Left colon (tissue), 2 donors: Measurements from ENCODE around the gene PELO. TPM values are rescaled to one million over a fixed set of nuclear protein-coding genes. Genes with fewer than 3 reads are reported as not detected.

Experiments used
- ATAC-seq: fragments of 200-7000 bp; cut with Tn5 transposase; one replicate; pipeline ENCODE4 v1.9.1; 2020; ENCODE audit warnings: mild to moderate bottlenecking, moderate library complexity
- DNase-seq, 2 donors: peaks; one replicate each; pipeline ENCODE4 v3.0.0-alpha.2; 2020
- intact Hi-C, 2 donors: fragments of 100-400 bp; cut with DNase I in 1 of 2; cut with micrococcal nuclease in 1 of 2; formaldehyde crosslinking; loops; one replicate each; pipeline versions ENCODE4 v1.11.2 to v1.14.0; 2022; cut with DNase I, micrococcal nuclease
- total RNA-seq, 2 donors: library from RNA; stranded (reverse); fragmentation: NEBNext Ultra II Directional; extraction: Animal tissue kit (Norgen Biotek cat#: 25700); gene quantifications; one replicate each; pipeline ENCODE4 v1.2.1, GENCODE V29; 2021
- donor health status: DM: no; HTN: no; CAD: no.
- donor health status: DM: yes; HTN: yes; CAD: no.

The PELO gene
- total RNA-seq, 2 donors from 2014 or later: 16.4 to 21.2 TPM

DNA sequence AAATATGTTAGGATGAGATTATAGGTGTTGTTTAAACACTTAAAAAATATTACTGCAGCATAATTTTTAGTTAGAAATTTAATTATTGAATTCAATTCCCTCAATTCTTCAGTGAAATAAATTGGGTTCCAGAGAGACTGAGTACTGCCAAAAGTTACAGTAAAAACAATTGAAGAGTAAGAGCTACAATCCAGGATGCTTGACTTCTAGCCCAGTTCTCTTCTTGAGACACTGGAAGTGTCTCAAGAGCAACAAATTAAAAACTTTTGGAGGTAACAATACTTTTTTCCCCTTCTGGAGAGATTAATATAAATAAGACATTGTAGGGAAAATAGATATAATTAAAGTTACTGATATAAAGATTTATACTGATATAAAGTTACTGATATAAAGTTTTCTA is 8.3 kb downstream of the PELO start:
- DNase-seq (no peak), ATAC-seq (no peak)
- intact Hi-C loops: loop anchor here in 1 of 2 donors (10.0 kb wide), 1 partner anchor 99 kb away; no protein-coding TSS in a partner anchor

DNA sequence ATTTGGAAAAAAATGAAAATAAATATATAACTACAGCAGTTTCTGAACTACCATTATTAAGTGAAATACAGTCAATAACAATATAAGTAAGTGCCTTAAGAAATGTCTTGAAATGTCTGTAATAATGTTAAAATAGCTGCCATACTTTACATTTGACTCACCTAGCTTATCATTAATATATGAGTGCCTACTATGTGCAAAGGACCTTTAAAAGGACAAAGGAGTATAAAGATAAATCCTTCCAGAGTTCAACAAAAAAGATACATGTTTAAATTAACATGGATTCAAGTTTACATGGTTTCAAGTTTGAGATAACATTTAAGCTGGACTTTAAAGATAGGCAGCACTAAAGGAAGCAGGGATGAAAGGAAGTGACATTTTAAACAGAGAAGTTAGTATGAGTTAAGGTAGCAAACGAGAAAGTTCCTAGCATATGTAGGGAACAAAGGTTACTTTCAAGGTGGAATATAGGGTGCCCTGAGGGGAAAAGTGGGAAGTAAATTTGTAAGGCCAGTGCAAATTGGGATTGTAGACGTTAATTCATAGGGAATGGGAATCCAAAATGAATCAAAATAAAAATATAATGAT is 8.9 kb downstream of the PELO start:
- DNase-seq (no peak), ATAC-seq (no peak)
- intact Hi-C loops: loop anchor here in 1 of 2 donors (10.0 kb wide), 1 partner anchor 98 kb away; no protein-coding TSS in a partner anchor

DNA sequence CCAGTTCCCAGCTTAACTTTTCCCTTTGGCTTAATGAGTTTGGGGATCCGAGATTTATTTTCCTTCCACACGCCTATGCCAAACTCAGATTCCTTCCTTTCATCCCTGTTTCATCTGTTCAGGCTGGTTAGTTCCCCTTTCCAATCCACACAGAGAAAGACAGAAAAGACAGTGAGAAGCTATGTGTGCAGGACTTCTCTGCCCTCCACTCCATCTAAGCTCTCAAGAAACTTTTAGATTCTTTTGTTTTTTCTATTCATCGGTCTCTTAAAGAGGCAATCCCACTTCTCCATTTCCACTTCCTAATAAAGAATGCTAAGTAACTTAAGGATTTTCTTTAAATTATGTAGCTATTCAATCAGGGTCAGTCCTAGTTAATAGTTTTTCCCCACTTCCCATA is 11.2 kb downstream of the PELO start:
- DNase-seq (no peak), ATAC-seq (no peak)
- intact Hi-C loops: loop anchor here in 1 of 2 donors (10.0 kb wide), 1 partner anchor 96 kb away; no protein-coding TSS in a partner anchor

DNA sequence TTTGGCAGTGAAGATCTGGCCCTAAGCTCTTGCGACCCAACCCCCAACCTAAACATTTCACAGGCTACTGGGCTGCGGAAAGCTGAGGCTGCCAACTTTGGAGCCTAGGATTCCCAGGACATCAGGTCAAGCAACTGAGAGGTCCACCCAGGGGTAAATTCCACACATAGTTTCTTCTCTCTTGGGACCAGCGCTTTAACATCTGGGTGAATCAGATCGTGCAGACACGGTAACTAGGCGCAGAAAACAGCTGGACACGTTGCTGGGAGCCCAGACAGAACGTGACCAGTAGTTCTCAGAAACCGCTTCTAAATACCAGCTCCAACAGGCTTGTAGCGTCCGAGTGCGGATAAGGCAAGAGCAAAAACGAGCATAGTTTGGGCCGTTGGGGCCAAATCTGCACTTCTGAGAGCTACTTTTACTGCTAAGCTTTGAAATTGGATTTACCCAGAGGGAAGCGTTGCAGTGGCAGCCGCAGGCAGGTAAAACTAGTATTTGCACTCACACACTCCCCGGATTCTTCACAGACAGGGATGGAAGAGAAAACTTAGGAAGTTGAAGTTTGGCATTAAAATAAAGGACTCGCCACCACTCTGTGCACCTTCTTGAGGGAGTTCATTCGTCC is 11.8 kb downstream of the PELO start:
- intact Hi-C loops: loop anchor here in 1 of 2 donors (10.0 kb wide), 1 partner anchor 95 kb away; no protein-coding TSS in a partner anchor
- DNase-seq: peak; percentile 46 to 51
- peak; percentile 38 for ATAC-seq

DNA sequence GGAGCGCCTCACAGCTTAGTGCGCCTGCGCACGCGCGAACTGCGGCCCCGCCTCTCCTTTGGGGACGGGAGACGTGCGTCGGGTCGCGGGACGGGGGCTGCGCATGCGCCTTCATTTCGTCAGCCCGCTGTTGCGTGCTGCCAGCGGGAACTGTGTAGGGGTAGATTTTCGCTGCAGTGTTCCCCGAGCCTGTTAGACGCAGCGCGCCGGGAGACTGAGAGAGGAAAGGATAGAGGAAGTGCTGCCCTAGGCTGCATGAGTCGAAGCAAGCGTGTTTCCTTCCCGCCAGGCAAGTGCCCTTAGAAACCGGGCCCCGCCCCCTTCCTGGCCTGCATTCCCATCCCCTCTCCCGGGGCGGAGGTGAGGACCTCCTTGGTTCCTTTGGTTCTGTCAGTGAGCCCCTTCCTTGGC is 12.3 kb downstream of the PELO start:
- intact Hi-C loops: loop anchor here in 1 of 2 donors (10.0 kb wide), 1 partner anchor 95 kb away; no protein-coding TSS in a partner anchor
- ATAC-seq: peak; percentile 93
- peak; percentile 96 for DNase-seq

DNA sequence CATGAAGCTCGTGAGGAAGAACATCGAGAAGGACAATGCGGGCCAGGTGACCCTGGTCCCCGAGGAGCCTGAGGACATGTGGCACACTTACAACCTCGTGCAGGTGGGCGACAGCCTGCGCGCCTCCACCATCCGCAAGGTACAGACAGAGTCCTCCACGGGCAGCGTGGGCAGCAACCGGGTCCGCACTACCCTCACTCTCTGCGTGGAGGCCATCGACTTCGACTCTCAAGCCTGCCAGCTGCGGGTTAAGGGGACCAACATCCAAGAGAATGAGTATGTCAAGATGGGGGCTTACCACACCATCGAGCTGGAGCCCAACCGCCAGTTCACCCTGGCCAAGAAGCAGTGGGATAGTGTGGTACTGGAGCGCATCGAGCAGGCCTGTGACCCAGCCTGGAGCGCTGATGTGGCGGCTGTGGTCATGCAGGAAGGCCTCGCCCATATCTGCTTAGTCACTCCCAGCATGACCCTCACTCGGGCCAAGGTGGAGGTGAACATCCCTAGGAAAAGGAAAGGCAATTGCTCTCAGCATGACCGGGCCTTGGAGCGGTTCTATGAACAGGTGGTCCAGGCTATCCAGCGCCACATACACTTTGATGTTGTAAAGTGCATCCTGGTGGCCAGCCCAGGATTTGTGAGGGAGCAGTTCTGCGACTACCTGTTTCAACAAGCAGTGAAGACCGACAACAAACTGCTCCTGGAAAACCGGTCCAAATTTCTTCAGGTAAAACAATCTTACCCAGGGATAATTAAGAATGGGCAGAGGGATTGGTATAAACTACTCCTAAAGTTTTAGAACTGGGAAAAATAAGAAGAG is 12.9 kb downstream of the PELO start:
- intact Hi-C loops: no loop called here
- ATAC-seq (peak; percentile 80), DNase-seq (peak; percentile 63 to 83)

DNA sequence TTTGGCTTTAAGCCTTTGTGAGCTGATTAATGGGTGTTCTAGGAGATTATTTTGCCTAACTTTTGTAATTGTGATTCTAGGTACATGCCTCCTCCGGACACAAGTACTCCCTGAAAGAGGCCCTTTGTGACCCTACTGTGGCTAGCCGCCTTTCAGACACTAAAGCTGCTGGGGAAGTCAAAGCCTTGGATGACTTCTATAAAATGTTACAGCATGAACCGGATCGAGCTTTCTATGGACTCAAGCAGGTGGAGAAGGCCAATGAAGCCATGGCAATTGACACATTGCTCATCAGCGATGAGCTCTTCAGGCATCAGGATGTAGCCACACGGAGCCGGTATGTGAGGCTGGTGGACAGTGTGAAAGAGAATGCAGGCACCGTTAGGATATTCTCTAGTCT is 13.6 kb downstream of the PELO start:
- DNase-seq (no peak), ATAC-seq (no peak)
- intact Hi-C loops: no loop called here

DNA sequence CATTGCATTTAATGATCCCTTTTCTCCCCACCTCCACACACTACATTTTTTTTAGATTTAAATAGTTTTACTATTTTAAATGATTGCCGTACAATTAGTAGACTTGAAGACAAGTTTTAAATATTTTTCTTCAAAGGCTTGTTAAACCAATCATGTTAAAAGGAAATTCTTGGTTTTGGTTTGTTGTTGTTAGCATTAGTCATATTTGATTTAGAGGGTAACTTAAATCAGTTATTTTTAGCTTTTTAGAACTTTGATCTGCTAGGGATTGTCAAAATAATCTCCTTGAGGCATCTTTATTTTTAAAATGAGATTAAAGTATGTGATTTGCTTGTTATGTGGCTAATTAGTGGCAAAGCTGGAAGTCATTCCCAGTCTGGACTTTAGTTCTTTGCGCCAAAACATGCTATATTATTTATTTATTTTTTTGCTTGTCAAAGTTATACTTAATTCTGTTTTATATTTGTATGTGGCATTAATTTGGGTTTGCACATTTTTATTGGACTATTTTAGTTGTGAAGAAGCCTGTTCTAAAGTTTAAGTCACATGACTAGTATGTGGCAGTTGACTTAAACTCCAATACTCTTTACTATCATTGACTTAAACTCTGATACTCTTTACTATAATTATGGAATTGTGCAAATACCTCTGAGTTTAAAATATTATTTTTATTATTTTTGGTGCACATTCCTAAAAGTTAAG is 14.7 kb downstream of the PELO start:
- intact Hi-C loops: no loop called here
- ATAC-seq (no peak), DNase-seq (no peak)

DNA sequence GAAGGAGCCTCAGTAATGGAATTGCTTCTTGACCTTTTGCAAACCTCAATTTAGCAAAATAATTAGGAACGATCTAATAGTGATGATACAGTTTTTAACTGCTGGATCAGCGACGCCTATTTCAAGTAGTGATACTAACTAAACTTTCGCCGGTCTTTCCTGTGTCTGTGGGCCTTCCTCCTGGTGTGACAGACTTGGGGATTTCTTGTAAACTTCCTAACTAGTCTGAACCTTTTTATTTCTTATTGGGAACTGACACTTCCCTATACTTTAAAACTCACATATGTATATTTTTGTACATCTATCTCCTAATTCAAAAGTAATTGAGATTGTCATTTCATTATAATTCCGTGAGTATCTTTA is 15.2 kb downstream of the PELO start:
- ATAC-seq: no peak
- intact Hi-C loops: no loop called here
- DNase-seq: no peak

DNA sequence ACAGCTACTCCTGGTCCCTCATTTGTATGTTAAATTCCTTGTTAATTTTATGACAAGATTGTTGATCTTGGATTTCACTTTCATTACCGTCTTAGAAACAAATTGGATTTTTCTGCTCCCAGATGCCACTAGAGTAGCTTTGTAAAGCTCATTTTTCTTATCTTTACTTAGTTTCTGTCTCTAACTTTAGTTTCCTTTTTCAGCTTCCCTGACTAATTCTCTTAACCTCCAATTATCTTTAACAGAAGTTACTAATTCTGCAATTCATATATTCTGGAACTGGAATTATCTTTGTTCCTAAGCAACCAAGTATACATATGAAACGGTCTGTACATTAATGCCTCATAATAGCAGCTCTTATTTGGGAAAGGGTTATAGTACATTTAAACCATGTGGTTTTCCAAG is 16.7 kb downstream of the PELO start:
- intact Hi-C loops: no loop called here
- DNase-seq: no peak
- ATAC-seq: no peak

DNA sequence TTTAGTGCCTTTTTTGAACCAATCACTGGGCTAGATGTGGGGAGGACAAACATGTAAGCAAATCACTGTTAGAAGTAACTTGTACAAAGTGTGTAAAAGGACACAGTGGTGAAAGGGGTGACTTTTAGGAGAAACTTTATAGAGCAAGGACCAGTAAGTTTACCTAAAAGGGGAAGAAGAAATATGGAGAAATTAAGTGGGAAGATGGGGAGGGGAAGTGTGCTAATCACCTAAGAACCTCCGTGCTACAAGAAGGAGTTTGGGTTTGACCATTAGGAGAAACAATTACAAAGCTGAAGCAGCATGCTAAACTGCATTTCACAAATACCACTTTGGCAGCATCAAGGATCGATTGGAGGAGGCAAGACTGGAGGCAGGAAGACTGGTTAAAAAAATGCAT is 17.3 kb downstream of the PELO start:
- no peak for DNase-seq
- intact Hi-C loops: no loop called here
- ATAC-seq: no peak

DNA sequence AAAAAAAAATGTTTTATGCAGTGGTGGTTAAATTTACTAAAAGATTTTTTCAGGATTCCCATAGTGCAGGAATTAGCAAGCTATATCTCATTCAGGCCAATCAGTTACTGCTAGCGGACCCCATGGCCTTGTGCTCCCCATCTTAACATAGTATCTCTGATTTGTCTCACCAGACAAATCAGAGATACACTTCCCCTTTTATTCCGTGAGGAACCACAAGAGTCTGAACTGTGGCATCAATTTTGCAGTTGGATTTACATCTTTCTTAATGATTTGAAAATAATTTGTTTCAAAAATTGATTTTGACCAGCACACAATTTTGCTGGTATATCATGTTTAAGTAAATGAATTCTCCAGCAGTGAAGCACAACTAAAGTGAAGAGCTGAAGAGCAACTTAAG is 17.9 kb downstream of the PELO start:
- no peak for DNase-seq
- no peak for ATAC-seq
- intact Hi-C loops: no loop called here

DNA sequence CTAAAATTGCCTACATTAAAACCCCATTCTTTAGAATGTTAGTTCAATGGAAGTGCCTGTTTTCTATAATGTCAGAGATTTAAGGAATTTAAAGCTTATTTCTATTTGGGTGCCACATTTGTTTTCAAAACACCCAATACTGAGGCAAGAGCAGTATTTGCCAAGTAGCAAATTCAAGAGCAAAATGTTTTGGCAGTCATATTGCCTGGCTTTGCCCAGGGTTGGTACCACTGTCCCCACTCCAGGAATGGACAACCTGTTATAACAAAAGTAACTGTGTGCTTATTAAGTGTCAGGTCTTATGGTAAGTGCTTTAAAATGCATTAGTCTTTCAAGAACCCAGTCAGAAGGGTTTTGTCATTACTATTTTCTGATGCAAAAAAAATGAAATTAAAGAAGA is 19.3 kb downstream of the PELO start:
- ATAC-seq (no peak), DNase-seq (no peak)
- intact Hi-C loops: no loop called here

DNA sequence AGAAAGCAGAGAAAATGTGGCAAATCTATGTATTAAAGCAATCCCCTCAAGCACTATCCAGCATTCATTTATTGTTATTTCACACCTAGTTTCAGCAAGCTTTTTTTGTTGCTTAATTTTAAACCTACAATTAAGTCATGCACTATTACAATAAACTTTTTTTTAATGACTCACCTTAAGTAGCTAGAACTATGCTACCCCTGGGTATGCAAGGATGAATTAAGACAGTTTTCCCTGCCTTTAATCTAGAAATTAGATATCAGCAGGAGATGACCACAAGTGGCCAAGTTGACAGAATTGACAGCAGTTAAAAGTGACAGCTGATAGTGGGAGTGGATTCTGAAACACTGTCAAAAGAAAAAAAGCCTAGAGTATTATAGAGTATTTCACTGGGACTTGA is 20.0 kb downstream of the PELO start:
- DNase-seq (no peak), ATAC-seq (no peak)
- intact Hi-C loops: no loop called here

DNA sequence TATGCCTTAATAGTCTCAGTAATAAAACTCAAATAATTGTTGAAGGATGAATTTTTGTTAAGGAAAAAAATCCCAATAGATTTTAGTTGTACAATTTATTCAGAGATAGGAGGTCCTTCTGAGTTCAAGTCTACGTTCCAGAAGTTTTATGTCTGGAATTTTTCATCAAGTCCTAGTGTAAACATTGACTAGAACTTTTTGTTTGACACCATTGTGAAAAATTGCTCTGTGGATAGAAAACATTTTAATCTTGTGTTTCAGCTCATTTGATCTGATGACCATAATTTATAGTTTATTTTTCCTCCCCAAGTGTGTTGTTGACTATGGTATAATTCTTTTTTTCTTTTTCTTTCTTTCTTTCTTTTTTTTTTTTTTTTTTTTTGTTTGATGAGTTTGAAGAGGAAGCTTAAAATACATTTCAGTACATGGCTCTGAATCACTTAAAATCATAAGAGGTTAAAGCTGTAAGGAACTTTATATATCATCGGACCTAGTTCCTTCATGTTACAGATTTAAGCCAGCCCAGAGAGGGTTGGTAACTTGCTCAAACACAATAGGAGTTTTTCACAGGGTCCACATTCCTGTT is 20.7 kb downstream of the PELO start:
- intact Hi-C loops: no loop called here
- no peak for DNase-seq
- no peak for ATAC-seq

DNA sequence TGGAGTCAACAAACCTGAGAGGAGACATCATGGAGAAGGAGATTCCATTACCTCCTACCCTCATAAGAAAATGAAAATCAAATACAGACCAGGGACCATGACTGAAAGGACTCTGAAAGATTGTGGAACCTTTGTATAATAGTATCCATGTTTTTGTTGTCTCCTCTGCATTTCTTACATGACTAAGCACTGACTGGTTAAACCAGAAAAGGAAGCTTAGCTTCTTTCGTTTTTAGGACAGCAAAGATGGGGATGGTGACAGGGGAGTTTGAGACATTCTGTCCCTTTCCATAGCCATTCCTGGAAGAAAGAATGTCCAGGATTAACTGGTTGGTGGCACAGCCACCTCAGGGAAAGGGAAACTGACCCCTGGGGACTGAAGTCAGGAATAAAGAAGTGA is 22.2 kb downstream of the PELO start:
- DNase-seq (no peak), ATAC-seq (no peak)
- intact Hi-C loops: no loop called here

DNA sequence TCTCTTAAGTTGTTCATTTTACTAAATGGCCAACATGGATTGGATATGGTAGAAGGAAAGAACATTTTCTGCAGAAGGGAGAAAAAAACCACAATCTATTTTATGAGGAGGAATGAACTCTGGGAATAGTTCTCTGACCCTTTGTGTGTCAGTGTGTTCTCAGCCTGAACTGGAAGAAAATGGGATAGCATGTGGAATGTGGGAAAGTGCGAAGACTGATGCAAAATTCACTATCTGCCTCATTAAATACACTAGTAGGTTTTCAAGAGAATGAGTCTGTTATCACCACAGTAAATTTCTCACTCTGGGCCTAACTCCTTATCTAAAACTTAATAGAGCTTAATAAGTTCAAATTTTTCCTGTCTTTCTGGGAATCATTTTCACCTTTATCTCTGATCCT is 22.7 kb downstream of the PELO start:
- no peak for DNase-seq
- no peak for ATAC-seq
- intact Hi-C loops: no loop called here

DNA sequence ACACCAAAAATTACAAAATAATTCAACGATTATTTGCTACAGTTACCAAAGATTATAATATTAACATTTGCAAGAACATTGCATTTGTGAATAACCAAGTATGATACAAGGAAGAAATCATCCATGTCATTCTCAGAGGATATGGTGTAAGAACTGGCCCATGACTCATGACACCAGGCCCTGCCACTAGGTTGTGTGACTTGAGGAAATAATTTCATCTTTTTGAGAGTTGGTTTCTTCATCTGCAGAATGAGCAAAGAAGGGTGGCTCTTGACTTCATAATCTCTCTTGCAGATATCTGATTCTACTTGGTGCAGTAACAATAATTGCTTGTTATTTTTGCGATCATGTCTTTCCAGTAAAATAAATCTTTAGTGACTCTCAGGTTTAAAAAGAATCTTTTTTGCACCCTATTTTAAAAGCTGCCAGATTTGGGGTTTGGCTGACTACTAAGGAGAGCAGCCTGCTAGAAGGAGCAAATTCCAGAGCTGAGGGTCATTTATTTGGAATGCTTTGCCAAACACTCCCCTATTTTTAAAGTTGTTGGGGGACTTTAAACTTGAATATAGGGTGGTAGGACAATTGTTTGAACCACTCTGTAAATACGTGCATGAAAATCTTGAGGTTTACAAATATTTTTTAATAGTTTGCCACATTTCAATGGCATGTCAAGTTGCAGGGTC is 23.5 kb downstream of the PELO start:
- no peak for ATAC-seq
- DNase-seq: no peak
- intact Hi-C loops: no loop called here
